Glutamatergic neuron (in vitro differentiated cells): ENCODE results near the gene CACNG1. TPM values are rescaled to one million over a fixed set of nuclear protein-coding genes. Genes with fewer than 3 reads are reported as not detected.

ENCODE experiments used
- DNase-seq: peaks from one replicate; pipeline ENCODE4 v3.0.0; 2022
- H3K27ac Mint-ChIP-seq: one replicate; pipeline ENCODE4 v1.8.0; 2020; ENCODE audit warnings: mild to moderate bottlenecking, mixed read lengths, inconsistent platforms; ENCODE audit not compliant: unreplicated experiment
- H3K27me3 Mint-ChIP-seq: one replicate; pipeline ENCODE4 v1.8.0; 2020; ENCODE audit warnings: mild to moderate bottlenecking, moderate library complexity, mixed read lengths, inconsistent platforms; ENCODE audit not compliant: unreplicated experiment
- H3K36me3 Mint-ChIP-seq: one replicate; pipeline ENCODE4 v1.8.0; 2020; ENCODE audit warnings: mild to moderate bottlenecking, mixed read lengths, inconsistent platforms; ENCODE audit not compliant: unreplicated experiment
- H3K4me1 Mint-ChIP-seq: one replicate; pipeline ENCODE4 v1.8.0; 2020; ENCODE audit warnings: mild to moderate bottlenecking, low read depth, mixed read lengths, inconsistent platforms; ENCODE audit not compliant: unreplicated experiment
- H3K4me3 Mint-ChIP-seq: one replicate; pipeline ENCODE4 v1.8.0; 2020; ENCODE audit warnings: mild to moderate bottlenecking, mixed read lengths, inconsistent platforms; ENCODE audit not compliant: unreplicated experiment
- H3K9me3 Mint-ChIP-seq: one replicate; pipeline ENCODE4 v1.8.0; 2020; ENCODE audit warnings: mild to moderate bottlenecking, moderate library complexity, mixed read lengths, inconsistent platforms; ENCODE audit not compliant: unreplicated experiment
- CTCF ChIP-seq: fragments of 200-600 bp; sonication (generic); IDR thresholded peaks from one replicate; pipeline ENCODE4 v1.5.0; 2021; ENCODE audit not compliant: partially characterized antibody, unreplicated experiment
- total RNA-seq: library from RNA; stranded (reverse); fragmentation: NEBNext Ultra II Directional; extraction: Animal tissue kit (Norgen Biotek cat#: 25700); gene quantifications from one replicate; pipeline ENCODE4 v1.2.1, GENCODE V29; 2021; ENCODE audit not compliant: unreplicated experiment

The CACNG1 gene
- total RNA-seq, 1 donor from 2014 or later, result not detected

- H3K36me3 Mint-ChIP-seq, result no peaks in the 10 kb centered on the region
- H3K4me3 Mint-ChIP-seq, result no peak overlapping the region
- H3K4me1 Mint-ChIP-seq, result peaks cover 33% of the 10 kb centered on the region
- H3K27ac Mint-ChIP-seq, result no peak overlapping the region
- no peak for DNase-seq
- H3K27me3 Mint-ChIP-seq, result peaks cover 15% of the 10 kb centered on the region
- H3K9me3 Mint-ChIP-seq, result peaks cover 18% of the 10 kb centered on the region
- TF ChIP-seq CTCF, result no peak
These were observed 22.5 kb upstream of the CACNG1 start for GRCh38 chr17:67021743-67022450.

GRCh38 chr17:67022451-67022810 is 21.9 kb upstream of the CACNG1 start:
- peaks cover 18% of the 10 kb centered on the region for H3K9me3 Mint-ChIP-seq
- no peak overlapping the region for H3K4me3 Mint-ChIP-seq
- no peaks in the 10 kb centered on the region for H3K36me3 Mint-ChIP-seq
- H3K27me3 Mint-ChIP-seq, result peaks cover 15% of the 10 kb centered on the region
- no peak overlapping the region for H3K27ac Mint-ChIP-seq
- TF ChIP-seq CTCF, result no peak
- DNase-seq, result no peak
- peaks cover 31% of the 10 kb centered on the region for H3K4me1 Mint-ChIP-seq

- Mint-ChIP-seq H3K4me3 (no peak overlapping the region), H3K27ac (no peak overlapping the region), H3K9me3 (peaks cover 6% of the 10 kb centered on the region), H3K27me3 (peaks cover 9% of the 10 kb centered on the region), H3K36me3 (no peaks in the 10 kb centered on the region), H3K4me1 (peaks cover 10% of the 10 kb centered on the region)
- no peak for TF ChIP-seq CTCF
- DNase-seq, result no peak
These were observed 19.6 kb upstream of the CACNG1 start for GRCh38 chr17:67024736-67025135.

GRCh38 chr17:67025216-67025792 is 19.1 kb upstream of the CACNG1 start:
- TF ChIP-seq CTCF, result no peak
- no peak overlapping the region for H3K4me3 Mint-ChIP-seq
- H3K36me3 Mint-ChIP-seq, result no peaks in the 10 kb centered on the region
- H3K4me1 Mint-ChIP-seq, result peaks cover 6% of the 10 kb centered on the region
- H3K27ac Mint-ChIP-seq, result no peak overlapping the region
- peaks cover 8% of the 10 kb centered on the region for H3K27me3 Mint-ChIP-seq
- no peak for DNase-seq
- H3K9me3 Mint-ChIP-seq, result peaks cover 8% of the 10 kb centered on the region

- Mint-ChIP-seq H3K27ac (no peak overlapping the region), H3K9me3 (peaks cover 6% of the 10 kb centered on the region), H3K4me1 (no peaks in the 10 kb centered on the region), H3K36me3 (no peaks in the 10 kb centered on the region), H3K27me3 (peaks cover 8% of the 10 kb centered on the region), H3K4me3 (no peak overlapping the region)
- DNase-seq, result no peak
- no peak for TF ChIP-seq CTCF
These were observed 18.0 kb upstream of the CACNG1 start for GRCh38 chr17:67026341-67026740.
